ENCODE measurements around the gene GPR35.

Gene GPR35

DNA sequence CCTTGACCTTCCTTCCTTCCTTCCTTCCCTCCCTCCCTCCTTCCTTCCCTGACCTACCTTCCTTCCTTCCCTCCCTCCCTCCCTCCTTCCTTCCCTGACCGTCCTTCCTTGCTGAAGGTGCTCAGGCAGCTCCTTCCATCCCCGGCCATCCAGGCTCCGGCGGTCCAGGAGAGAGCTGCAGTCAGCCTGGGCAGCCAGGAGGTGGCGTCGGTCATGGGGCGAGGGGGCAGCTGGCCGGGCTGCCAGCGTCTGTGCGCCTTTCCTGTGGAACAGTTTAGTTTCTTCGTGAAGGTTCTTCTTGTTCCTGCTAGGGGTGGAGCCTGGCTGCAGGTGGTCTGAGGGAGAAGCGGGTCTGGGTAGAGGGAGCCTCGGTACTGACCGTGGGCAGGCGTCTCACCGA, 15.7 kb downstream of the GPR35 start:
- H3K79me2 ChIP-seq (ENCODE audit: insufficient read depth, low read length), result no peaks in the 10 kb centered on the region
- H3K36me3 ChIP-seq (ENCODE audit: insufficient read depth, low read length), result no peaks in the 10 kb centered on the region
- H3K9me2 ChIP-seq (ENCODE audit: low read depth, low read length), result no peaks in the 10 kb centered on the region
- no peak overlapping the region for H3K4me2 ChIP-seq (ENCODE audit: low read length)
- no peaks in the 10 kb centered on the region for H3K27me3 ChIP-seq (ENCODE audit: insufficient read depth, low read length)
- H3K4me3 ChIP-seq (ENCODE audit: low read depth, low read length, poor library complexity, severe bottlenecking), result no peak overlapping the region
- no peak overlapping the region for H2AFZ ChIP-seq (ENCODE audit: low read length)
- TF ChIP-seq CTCF (IDR thresholded peaks at IDR 0.05; ENCODE audit: low read length) (0 out of 2 replicates have a peak, but pooled peaks have one; percentile 4), EZH2 (IDR thresholded peaks at IDR 0.05; ENCODE audit: borderline replicate concordance, low read length) (no peak)
- no peaks in the 10 kb centered on the region for H3K9me3 ChIP-seq (ENCODE audit: low read length)
- no peak overlapping the region for H3K27ac ChIP-seq (ENCODE audit: low read depth, low read length, poor library complexity, severe bottlenecking)
- H3F3A ChIP-seq (ENCODE audit: insufficient read depth, low read length), result no peaks in the 10 kb centered on the region
- H4K20me1 ChIP-seq (ENCODE audit: insufficient read depth, low read length), result no peaks in the 10 kb centered on the region
- no peaks in the 10 kb centered on the region for H3K4me1 ChIP-seq (ENCODE audit: insufficient read depth, low read length, severe bottlenecking)
- H3K9ac ChIP-seq (ENCODE audit: low read length), result no peak overlapping the region

DNA sequence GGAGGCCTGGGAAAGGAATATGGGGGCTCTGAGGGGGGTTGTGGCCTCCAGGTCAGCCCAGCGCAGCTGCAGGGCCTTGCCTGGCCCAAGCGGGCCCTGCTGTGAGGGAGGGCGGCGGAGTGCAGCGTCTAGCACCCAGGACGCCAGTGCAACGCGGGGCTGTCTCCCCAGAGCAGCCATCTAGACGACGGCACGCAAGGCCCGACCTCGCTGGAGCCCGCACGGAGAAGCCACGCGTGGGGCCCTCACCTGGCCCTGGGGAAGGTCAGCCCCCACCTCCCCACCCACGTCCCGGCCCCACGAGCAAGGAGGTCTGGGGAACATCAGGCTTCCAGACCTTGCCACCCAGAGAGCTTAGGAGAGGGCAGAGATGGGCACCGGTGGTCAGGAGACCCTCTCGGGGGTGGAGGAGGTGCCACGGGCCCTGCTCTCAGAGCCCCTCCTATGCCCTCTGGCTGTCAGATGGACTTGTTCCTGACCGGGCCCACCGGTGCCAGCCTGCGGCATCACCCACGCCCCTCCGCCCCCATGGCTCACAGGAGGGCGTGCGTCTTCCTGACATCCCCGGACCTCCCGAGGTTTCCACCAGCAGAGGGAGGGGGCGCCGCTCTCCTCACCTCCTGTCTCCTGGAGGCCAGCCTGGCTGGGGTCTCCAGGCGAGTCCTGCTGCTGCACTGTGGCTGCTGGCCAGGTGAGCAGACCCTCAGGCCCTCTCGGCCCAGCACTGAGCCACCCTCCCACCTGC, 17.0 kb downstream of the GPR35 start:
- H4K20me1 ChIP-seq (ENCODE audit: insufficient read depth, low read length), result no peaks in the 10 kb centered on the region
- no peak overlapping the region for H3K9ac ChIP-seq (ENCODE audit: low read length)
- no peaks in the 10 kb centered on the region for H3K79me2 ChIP-seq (ENCODE audit: insufficient read depth, low read length)
- H3K36me3 ChIP-seq (ENCODE audit: insufficient read depth, low read length), result no peaks in the 10 kb centered on the region
- H3K9me2 ChIP-seq (ENCODE audit: low read depth, low read length), result no peaks in the 10 kb centered on the region
- no peaks in the 10 kb centered on the region for H3K4me1 ChIP-seq (ENCODE audit: insufficient read depth, low read length, severe bottlenecking)
- H3K4me3 ChIP-seq (ENCODE audit: low read depth, low read length, poor library complexity, severe bottlenecking), result no peak overlapping the region
- H3F3A ChIP-seq (ENCODE audit: insufficient read depth, low read length), result no peaks in the 10 kb centered on the region
- no peak overlapping the region for H3K4me2 ChIP-seq (ENCODE audit: low read length)
- no peak overlapping the region for H2AFZ ChIP-seq (ENCODE audit: low read length)
- TF ChIP-seq CTCF (IDR thresholded peaks at IDR 0.05; ENCODE audit: low read length) (no peak), EZH2 (IDR thresholded peaks at IDR 0.05; ENCODE audit: borderline replicate concordance, low read length) (no peak)
- no peaks in the 10 kb centered on the region for H3K27me3 ChIP-seq (ENCODE audit: insufficient read depth, low read length)
- no peak overlapping the region for H3K27ac ChIP-seq (ENCODE audit: low read depth, low read length, poor library complexity, severe bottlenecking)
- H3K9me3 ChIP-seq (ENCODE audit: low read length), result no peaks in the 10 kb centered on the region

DNA sequence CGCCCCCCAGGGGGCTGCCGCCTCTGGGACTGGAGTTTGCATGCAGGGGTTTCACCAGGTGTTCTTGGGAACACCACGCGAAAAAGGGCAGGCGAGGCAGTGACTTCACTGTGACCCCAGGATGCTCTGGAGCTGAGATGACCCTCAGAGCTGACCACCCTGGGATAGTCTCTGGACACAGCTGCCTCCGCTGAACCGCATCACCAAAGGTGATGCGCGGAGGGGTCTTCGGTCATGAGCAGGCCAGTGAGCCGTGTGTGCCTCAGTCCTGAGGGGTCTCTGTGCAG, 17.5 kb downstream of the GPR35 start:
- H3K79me2 ChIP-seq (ENCODE audit: insufficient read depth, low read length), result no peaks in the 10 kb centered on the region
- H3K9ac ChIP-seq (ENCODE audit: low read length), result no peak overlapping the region
- H4K20me1 ChIP-seq (ENCODE audit: insufficient read depth, low read length), result no peaks in the 10 kb centered on the region
- H3K36me3 ChIP-seq (ENCODE audit: insufficient read depth, low read length), result no peaks in the 10 kb centered on the region
- no peak overlapping the region for H3K27ac ChIP-seq (ENCODE audit: low read depth, low read length, poor library complexity, severe bottlenecking)
- H3K4me1 ChIP-seq (ENCODE audit: insufficient read depth, low read length, severe bottlenecking), result no peaks in the 10 kb centered on the region
- H3F3A ChIP-seq (ENCODE audit: insufficient read depth, low read length), result no peaks in the 10 kb centered on the region
- H3K4me2 ChIP-seq (ENCODE audit: low read length), result no peak overlapping the region
- no peak for TF ChIP-seq EZH2 (IDR thresholded peaks at IDR 0.05; ENCODE audit: borderline replicate concordance, low read length)
- no peak for TF ChIP-seq CTCF (IDR thresholded peaks at IDR 0.05; ENCODE audit: low read length)
- H3K4me3 ChIP-seq (ENCODE audit: low read depth, low read length, poor library complexity, severe bottlenecking), result no peak overlapping the region
- no peaks in the 10 kb centered on the region for H3K9me2 ChIP-seq (ENCODE audit: low read depth, low read length)
- H2AFZ ChIP-seq (ENCODE audit: low read length), result no peak overlapping the region
- no peaks in the 10 kb centered on the region for H3K27me3 ChIP-seq (ENCODE audit: insufficient read depth, low read length)
- no peaks in the 10 kb centered on the region for H3K9me3 ChIP-seq (ENCODE audit: low read length)
